ENCODE measurements around the gene PKD2L2.
"Not testable (repeated sequence)": the region's sequence is repeated elsewhere in the genome, so short reads cannot be mapped to it uniquely, and the experiment has no call there.

PKD2L2 gene

GRCh38 chr5:137960141-137960540 is 70.9 kb downstream of the PKD2L2 start:
- DNase-seq, result no peak

DNA sequence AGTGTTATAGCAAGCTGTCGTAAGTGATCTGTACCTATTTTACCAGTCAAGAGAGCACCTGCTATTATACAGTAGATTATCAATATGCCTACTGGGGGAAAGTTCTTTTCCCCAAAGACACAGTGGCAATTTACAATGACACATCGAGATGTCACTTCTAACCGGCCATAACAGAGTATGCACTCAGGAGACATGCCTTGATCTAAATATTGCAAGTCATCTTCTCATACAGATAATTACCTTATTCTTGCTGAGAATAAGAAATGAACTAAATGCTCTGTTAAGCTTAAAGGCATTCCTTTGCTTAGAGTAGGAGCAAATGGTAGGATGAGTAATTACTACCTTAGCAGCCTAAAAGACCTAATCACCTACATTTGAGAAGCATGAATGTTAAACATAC is 71.6 kb downstream of the PKD2L2 start:
- DNase-seq, result no peak

DNA sequence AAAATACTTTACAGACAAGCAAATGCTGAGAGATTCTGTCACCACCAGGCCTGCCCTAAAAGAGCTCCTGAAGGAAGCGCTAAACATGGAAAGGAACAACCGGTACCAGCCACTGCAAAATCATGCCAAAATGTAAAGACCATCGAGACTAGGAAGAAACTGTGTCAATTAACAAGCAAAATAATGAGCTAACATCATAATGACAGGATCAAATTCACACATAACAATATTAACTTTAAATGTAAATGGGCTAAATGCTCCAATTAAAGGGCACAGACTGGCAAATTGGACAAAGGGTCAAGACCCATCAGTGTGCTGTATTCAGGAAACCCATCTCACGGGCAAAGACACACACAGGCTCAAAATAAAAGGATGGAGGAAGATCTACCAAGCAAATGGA is 81.1 kb downstream of the PKD2L2 start:
- DNase-seq, result not testable (repeated sequence)

- no peak for DNase-seq
Observed at GRCh38 chr5:137975208-137975607, 86.0 kb downstream of the PKD2L2 start.

DNA sequence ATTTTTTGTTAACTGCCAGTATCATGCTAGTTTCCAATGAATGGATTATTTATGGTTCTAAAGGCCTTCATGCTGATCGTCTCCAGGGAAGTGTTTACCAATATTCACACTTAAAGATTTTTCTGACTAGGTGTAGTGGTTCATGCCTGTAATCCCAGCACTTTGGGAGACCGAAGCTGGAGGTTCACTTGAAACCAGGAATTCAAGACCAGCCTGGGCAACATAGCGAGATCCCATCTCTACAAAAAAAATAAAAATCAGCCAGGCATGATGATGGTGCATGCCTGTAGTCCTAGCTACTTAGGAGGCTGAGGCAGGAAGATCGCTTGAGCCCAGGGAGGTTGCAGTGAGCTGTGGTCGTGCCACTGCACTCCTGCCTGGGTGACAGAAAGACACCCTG is 100.2 kb downstream of the PKD2L2 start:
- no peak for DNase-seq
